Panc1 (cell line): ENCODE results near the gene TMEM240.

Experiments used
- POLR2AphosphoS5 ChIP-seq: IDR thresholded peaks from 2 replicates; pipeline ENCODE4 v1.6.1; 2012; ENCODE audit warnings: mild to moderate bottlenecking, low read depth, low read length, moderate library complexity
- SIN3A ChIP-seq: IDR thresholded peaks from 2 replicates; pipeline ENCODE4 v1.6.1; 2012; ENCODE audit warnings: low read depth, mild to moderate bottlenecking, low read length, moderate library complexity, borderline replicate concordance; ENCODE audit not compliant: insufficient read depth
- TCF7L2 ChIP-seq: IDR thresholded peaks from 2 replicates; pipeline ENCODE4 v1.6.1; 2011; ENCODE audit warnings: mild to moderate bottlenecking, low read depth, low read length, inconsistent platforms
- TF ChIP-seq, protein P1 (sequence below): fragments of 450-650 bp; IDR thresholded peaks from 2 replicates; pipeline ENCODE4 v1.5.1; 2017; ENCODE audit warnings: mild to moderate bottlenecking
- TF ChIP-seq, protein P2 (sequence below), 2 experiments: IDR thresholded peaks; 2 replicates each; pipeline ENCODE4 v1.6.1; 2011 to 2012; ENCODE audit warnings: low read depth in 2 of 2, control low read depth in 1 of 2, low read length in 1 of 2, mild to moderate bottlenecking in 1 of 2, moderate library complexity in 1 of 2; ENCODE audit not compliant: insufficient read depth in 1 of 2

DNA sequence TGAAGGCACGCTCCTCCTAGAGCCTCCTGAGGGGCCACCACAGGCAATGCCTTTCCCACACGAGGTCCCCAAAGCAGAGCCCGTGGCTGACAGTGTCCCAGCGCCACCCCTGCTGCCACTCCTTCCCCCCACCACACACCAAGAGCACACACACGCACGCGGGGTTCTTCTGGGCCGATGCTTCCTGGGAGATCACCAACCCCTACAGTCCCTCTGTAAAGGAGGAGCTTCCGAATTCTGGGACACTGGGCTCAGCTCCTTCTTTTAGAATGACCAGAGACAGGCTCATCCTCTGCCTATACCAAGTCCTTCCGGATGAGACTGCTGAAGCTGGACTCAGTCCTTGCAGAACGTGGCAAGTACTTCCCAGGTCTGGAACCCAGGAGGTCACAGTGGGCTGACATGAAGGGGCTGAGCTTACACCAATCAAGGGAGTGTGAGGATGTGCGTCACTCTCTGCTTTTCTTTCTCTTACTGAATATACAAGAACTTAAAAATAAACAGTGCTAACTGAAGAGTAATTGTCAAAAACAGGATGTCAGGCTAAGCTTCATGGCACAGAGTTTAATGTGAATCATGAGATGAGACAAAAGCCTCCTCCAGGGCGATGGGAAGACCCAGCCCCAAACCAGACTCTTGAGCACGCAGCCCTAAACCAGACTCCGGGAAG is 21.5 kb upstream of the TMEM240 start:
- TF ChIP-seq, protein P1, sequence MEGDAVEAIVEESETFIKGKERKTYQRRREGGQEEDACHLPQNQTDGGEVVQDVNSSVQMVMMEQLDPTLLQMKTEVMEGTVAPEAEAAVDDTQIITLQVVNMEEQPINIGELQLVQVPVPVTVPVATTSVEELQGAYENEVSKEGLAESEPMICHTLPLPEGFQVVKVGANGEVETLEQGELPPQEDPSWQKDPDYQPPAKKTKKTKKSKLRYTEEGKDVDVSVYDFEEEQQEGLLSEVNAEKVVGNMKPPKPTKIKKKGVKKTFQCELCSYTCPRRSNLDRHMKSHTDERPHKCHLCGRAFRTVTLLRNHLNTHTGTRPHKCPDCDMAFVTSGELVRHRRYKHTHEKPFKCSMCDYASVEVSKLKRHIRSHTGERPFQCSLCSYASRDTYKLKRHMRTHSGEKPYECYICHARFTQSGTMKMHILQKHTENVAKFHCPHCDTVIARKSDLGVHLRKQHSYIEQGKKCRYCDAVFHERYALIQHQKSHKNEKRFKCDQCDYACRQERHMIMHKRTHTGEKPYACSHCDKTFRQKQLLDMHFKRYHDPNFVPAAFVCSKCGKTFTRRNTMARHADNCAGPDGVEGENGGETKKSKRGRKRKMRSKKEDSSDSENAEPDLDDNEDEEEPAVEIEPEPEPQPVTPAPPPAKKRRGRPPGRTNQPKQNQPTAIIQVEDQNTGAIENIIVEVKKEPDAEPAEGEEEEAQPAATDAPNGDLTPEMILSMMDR: no peak
- TF ChIP-seq, protein P2, sequence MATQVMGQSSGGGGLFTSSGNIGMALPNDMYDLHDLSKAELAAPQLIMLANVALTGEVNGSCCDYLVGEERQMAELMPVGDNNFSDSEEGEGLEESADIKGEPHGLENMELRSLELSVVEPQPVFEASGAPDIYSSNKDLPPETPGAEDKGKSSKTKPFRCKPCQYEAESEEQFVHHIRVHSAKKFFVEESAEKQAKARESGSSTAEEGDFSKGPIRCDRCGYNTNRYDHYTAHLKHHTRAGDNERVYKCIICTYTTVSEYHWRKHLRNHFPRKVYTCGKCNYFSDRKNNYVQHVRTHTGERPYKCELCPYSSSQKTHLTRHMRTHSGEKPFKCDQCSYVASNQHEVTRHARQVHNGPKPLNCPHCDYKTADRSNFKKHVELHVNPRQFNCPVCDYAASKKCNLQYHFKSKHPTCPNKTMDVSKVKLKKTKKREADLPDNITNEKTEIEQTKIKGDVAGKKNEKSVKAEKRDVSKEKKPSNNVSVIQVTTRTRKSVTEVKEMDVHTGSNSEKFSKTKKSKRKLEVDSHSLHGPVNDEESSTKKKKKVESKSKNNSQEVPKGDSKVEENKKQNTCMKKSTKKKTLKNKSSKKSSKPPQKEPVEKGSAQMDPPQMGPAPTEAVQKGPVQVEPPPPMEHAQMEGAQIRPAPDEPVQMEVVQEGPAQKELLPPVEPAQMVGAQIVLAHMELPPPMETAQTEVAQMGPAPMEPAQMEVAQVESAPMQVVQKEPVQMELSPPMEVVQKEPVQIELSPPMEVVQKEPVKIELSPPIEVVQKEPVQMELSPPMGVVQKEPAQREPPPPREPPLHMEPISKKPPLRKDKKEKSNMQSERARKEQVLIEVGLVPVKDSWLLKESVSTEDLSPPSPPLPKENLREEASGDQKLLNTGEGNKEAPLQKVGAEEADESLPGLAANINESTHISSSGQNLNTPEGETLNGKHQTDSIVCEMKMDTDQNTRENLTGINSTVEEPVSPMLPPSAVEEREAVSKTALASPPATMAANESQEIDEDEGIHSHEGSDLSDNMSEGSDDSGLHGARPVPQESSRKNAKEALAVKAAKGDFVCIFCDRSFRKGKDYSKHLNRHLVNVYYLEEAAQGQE (IDR thresholded peaks at IDR 0.05; ENCODE audit: insufficient read depth in 1 of 2, low read depth in 2 of 2, low read length in 1 of 2): no peak
- TF ChIP-seq SIN3A (no peak), POLR2AphosphoS5 (no peak; the same call in 1 of the 2 replicates), TCF7L2 (no peak)
